ENCODE data around the gene ZNF487.
"Not testable (repeated sequence)": the region's sequence is repeated elsewhere in the genome, so short reads cannot be mapped to it uniquely, and the experiment has no call there.

The ZNF487 gene

DNA sequence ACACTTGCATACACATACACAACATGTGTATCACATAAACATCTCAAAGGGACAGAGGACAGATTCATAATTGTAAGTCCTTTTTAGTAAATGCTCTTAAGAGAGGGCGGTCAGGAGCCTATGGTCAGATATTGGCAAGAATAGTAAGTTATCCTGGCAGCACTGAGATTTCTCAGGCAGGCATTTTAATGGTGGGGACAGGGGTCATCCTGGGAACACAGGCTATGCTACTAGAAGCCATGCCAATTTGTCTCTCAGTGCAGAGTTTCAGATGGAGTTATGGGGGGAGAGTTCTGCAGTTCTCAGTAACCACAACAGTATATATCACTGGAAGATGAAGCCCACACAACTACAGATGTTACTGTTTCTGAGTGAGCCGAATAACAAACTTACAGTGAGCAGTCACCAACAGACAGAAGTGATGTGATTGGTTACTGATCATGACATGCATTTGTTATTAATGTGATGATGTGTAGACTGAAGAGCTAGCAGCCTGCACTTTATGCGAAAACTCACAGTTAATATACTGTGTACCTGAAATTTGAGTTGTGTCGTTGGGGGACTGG, 16.4 kb downstream of the ZNF487 start:
- Histone ChIP-seq H4K20me1 (ENCODE audit: control insufficient read depth, insufficient read depth, low read depth, low read length) (no peaks in the 10 kb centered on the region), H3K36me3 (ENCODE audit: control insufficient read depth, low read length) (peaks cover 24% of the 10 kb centered on the region), H3K4me2 (ENCODE audit: low read length) (peak overlapping the region; percentile 93), H3K9me3 (ENCODE audit: control insufficient read depth, insufficient read depth, low read length) (no peaks in the 10 kb centered on the region), H3K27me3 (ENCODE audit: control insufficient read depth, low read length) (no peaks in the 10 kb centered on the region; the same call in 1 of the 2 replicates), H3F3A (ENCODE audit: control insufficient read depth, insufficient read depth) (peaks cover 49% of the 10 kb centered on the region), H3K27ac (ENCODE audit: low read depth, low read length) (peak overlapping the region; percentile 100), H3K79me2 (ENCODE audit: control insufficient read depth, low read length) (peaks cover 41% of the 10 kb centered on the region), H3K4me3 (ENCODE audit: low read length) (peak overlapping the region; percentile 93), H3K4me1 (ENCODE audit: control insufficient read depth, low read length) (peaks cover 74% of the 10 kb centered on the region), H3K9me2 (replicated peaks; ENCODE audit: control insufficient read depth, low read length) (no peaks in the 10 kb centered on the region)
- TF ChIP-seq EZH2phosphoT487 (IDR thresholded peaks at IDR 0.05; ENCODE audit: borderline replicate concordance, low read length) = no peak
- TF ChIP-seq, protein P1, sequence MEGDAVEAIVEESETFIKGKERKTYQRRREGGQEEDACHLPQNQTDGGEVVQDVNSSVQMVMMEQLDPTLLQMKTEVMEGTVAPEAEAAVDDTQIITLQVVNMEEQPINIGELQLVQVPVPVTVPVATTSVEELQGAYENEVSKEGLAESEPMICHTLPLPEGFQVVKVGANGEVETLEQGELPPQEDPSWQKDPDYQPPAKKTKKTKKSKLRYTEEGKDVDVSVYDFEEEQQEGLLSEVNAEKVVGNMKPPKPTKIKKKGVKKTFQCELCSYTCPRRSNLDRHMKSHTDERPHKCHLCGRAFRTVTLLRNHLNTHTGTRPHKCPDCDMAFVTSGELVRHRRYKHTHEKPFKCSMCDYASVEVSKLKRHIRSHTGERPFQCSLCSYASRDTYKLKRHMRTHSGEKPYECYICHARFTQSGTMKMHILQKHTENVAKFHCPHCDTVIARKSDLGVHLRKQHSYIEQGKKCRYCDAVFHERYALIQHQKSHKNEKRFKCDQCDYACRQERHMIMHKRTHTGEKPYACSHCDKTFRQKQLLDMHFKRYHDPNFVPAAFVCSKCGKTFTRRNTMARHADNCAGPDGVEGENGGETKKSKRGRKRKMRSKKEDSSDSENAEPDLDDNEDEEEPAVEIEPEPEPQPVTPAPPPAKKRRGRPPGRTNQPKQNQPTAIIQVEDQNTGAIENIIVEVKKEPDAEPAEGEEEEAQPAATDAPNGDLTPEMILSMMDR (IDR thresholded peaks at IDR 0.05; ENCODE audit: low read depth, low read length, poor library complexity, severe bottlenecking) = no peak

DNA sequence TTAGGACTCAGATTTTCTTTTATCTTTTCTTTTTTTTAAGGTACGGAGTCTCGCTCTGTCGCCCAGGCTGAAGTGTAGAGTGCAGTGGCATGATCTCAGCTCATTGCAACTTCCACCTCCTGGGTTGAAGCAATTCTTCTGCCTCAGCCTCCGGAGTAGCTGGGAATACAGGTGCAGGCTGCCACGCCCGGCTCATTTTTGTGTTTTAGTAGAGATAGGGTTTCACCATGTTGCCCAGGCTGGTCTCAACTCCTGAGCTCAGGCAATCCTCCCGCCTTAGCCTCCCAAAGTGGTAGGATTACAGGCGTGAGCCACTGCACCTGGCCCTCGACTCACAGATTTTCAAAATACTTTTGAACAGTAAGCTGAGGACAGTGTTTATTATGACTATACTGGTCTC, 17.1 kb downstream of the ZNF487 start:
- peaks cover 77% of the 10 kb centered on the region for H3K4me1 ChIP-seq (ENCODE audit: control insufficient read depth, low read length)
- H3K27ac ChIP-seq (ENCODE audit: low read depth, low read length) = peak overlapping the region; percentile 100
- not testable (repeated sequence) for H4K20me1 ChIP-seq (ENCODE audit: control insufficient read depth, insufficient read depth, low read depth, low read length); H3K9me2 ChIP-seq (replicated peaks; ENCODE audit: control insufficient read depth, low read length); H3K9me3 ChIP-seq (ENCODE audit: control insufficient read depth, insufficient read depth, low read length); H3K27me3 ChIP-seq (ENCODE audit: control insufficient read depth, low read length)
- peak overlapping the region; percentile 93 for H3K4me3 ChIP-seq (ENCODE audit: low read length)
- peaks cover 41% of the 10 kb centered on the region for H3K79me2 ChIP-seq (ENCODE audit: control insufficient read depth, low read length)
- peaks cover 54% of the 10 kb centered on the region for H3F3A ChIP-seq (ENCODE audit: control insufficient read depth, insufficient read depth)
- H3K4me2 ChIP-seq (ENCODE audit: low read length) = peak overlapping the region; percentile 93
- peaks cover 24% of the 10 kb centered on the region for H3K36me3 ChIP-seq (ENCODE audit: control insufficient read depth, low read length)

DNA sequence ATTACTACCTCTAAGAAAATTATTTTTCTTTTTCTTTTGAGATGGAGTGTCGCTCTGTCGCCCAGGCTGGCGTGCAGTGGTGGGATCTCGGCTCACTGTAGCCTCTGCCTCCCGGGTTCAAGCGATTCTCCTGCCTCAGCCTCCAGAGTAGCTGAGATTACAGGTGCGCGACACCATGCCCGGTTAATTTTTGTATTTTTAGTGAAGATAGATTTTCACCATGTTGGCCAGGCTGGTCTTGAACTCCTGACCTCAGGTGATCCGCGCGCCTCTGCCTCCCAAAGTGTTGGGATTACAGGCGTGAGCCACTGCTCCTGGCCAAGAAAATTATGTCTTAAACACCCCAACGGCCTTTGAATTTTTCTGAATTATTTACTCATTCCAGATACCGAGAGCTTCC, 19.6 kb downstream of the ZNF487 start:
- Histone ChIP-seq H3K27ac (ENCODE audit: low read depth, low read length) (peak overlapping the region; percentile 72), H3K36me3 (ENCODE audit: control insufficient read depth, low read length) (peaks cover 23% of the 10 kb centered on the region), H3K4me2 (ENCODE audit: low read length) (peak overlapping the region; percentile 93)

DNA sequence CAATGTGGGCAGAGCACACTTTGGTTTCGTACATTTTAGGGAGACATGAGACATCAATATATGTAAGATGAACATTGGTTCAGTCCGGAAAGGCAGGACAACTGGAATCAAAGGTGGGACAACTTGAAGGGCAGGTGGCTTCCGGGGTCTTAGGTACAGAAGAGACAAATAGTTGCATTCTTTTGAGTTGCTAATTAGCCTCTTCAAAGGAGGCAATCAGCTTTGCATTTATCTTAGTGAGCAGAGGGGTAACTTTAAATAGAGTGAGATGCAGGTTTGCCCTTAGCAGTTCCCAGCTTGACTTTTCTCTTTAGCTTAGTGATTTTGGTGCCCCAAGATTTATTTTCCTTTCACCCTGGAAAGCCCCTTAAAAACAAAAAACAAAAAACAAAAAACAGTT, 21.3 kb downstream of the ZNF487 start:
- Histone ChIP-seq H3K27me3 (ENCODE audit: control insufficient read depth, low read length) (no peaks in the 10 kb centered on the region; the same call in 1 of the 2 replicates), H3K4me3 (ENCODE audit: low read length) (no peak overlapping the region), H3K27ac (ENCODE audit: low read depth, low read length) (no peak overlapping the region), H3K9me2 (replicated peaks; ENCODE audit: control insufficient read depth, low read length) (no peaks in the 10 kb centered on the region), H3F3A (ENCODE audit: control insufficient read depth, insufficient read depth) (peaks cover 26% of the 10 kb centered on the region), H3K4me2 (ENCODE audit: low read length) (no peak overlapping the region; the same call in 1 of the 2 replicates), H4K20me1 (ENCODE audit: control insufficient read depth, insufficient read depth, low read depth, low read length) (no peaks in the 10 kb centered on the region), H3K4me1 (ENCODE audit: control insufficient read depth, low read length) (peaks cover 37% of the 10 kb centered on the region), H3K36me3 (ENCODE audit: control insufficient read depth, low read length) (peaks cover 13% of the 10 kb centered on the region), H3K79me2 (ENCODE audit: control insufficient read depth, low read length) (peaks cover 24% of the 10 kb centered on the region), H3K9me3 (ENCODE audit: control insufficient read depth, insufficient read depth, low read length) (no peaks in the 10 kb centered on the region)
- TF ChIP-seq, protein P1 (IDR thresholded peaks at IDR 0.05; ENCODE audit: low read depth, low read length, poor library complexity, severe bottlenecking) = no peak
- TF ChIP-seq EZH2phosphoT487 (IDR thresholded peaks at IDR 0.05; ENCODE audit: borderline replicate concordance, low read length) = no peak

More for the DNA sequence above, 19.6 kb downstream of the ZNF487 start:
- not testable (repeated sequence) for H3K9me2 ChIP-seq (replicated peaks; ENCODE audit: control insufficient read depth, low read length); H3K9me3 ChIP-seq (ENCODE audit: control insufficient read depth, insufficient read depth, low read length); H3K27me3 ChIP-seq (ENCODE audit: control insufficient read depth, low read length); H4K20me1 ChIP-seq (ENCODE audit: control insufficient read depth, insufficient read depth, low read depth, low read length)
- H3K79me2 ChIP-seq (ENCODE audit: control insufficient read depth, low read length) = peaks cover 28% of the 10 kb centered on the region
- peaks cover 51% of the 10 kb centered on the region for H3K4me1 ChIP-seq (ENCODE audit: control insufficient read depth, low read length)
- peaks cover 40% of the 10 kb centered on the region for H3F3A ChIP-seq (ENCODE audit: control insufficient read depth, insufficient read depth)
- peak overlapping the region; percentile 93 for H3K4me3 ChIP-seq (ENCODE audit: low read length)

Data from DOHH2 (cell line).